Skin epidermis (tissue), 12 donors: Measurements from ENCODE around the gene VEZT.

Experiments
- H3K27ac ChIP-seq, 21 experiments: fragments of 200-600 bp; sonication (generic) in 11 of 21; one replicate each; pipeline ENCODE4 v1.5.0; 2020; ENCODE audit warnings: mild to moderate bottlenecking in 3 of 21, inconsistent platforms in 2 of 21, moderate library complexity in 2 of 21
- H3K4me3 ChIP-seq, 7 experiments: fragments of 200-600 bp; sonication (generic) in 2 of 7; one replicate each; pipeline ENCODE4 v1.5.0; 2020; ENCODE audit warnings: inconsistent platforms in 2 of 7, mild to moderate bottlenecking in 2 of 7, moderate library complexity in 1 of 7

Gene VEZT

DNA sequence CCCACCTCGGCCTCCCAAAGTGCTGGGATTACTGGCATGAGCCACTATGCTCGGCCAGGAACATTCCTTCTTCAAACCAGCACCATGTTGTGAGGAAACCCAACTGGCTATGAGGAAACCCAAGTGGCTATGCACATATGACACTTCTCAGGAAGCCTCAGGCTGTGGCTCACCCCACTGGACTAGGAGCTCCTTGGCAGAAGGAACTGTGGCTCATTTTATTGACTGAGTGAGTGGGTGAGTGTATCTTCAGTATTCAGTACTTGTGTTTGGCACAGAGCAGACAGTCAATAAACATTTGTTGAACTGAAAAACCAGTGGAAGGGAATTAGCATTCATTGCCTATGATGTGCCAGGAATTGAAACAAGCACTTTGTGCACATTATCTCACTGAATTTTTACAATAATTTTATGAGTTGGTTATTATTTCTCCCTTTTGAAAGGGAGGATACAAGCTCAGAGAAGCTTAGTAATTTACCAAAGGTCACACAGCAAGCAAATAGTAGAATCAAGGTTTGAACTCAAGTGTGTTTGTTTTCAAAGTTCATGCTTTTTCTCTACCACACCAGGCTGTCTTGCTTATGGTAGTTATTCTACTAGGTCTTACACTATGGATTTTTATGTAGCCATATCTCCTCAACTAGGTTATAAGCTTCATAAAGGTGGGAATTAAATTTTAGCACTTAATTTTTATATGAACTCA lies 121.6 kb downstream of the VEZT start:
- H3K4me3 ChIP-seq: no peak overlapping the region
- H3K27ac ChIP-seq: no peak overlapping the region

- Histone ChIP-seq H3K27ac (no peak overlapping the region), H3K4me3 (no peak overlapping the region)
Measured at GRCh38 chr12:95342008-95342407, 124.4 kb downstream of the VEZT start.

DNA sequence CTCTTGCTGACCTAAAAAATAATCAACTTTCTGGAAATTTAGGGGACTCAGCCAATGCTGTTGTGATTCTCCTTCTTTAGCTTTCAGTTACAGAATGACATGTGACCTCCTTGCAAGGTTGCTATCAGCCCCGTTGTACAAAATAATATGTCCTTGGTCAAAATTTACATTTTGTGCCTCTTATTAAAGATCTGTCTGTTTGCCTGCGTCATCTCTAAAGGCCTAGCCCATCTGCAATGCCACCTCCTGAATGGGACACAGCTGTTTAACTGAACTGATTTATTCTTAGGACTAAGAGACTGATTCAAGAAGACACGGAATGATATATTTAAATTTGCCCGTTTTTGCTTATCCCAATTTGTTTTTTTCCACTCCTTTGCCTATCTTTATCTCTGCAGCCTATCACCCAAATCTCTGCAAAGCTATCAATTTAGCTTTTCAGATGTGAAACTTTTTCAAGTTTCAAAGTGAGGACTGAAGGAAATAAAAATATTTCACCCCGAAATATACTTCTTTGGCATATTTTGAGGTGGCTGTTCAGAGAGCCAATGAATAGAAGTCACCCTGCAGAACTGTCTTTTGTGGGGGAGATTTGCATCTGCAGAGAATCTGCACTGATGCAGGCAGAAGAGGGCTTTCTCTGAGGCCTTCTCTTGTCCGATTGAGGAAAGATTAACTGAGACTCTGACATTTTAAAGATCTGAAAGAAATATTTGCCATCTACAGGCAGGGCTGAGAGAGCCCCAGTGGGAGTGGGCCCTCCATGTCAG lies 126.0 kb downstream of the VEZT start:
- H3K4me3 ChIP-seq: no peak overlapping the region

GRCh38 chr12:95349291-95349690 lies 131.7 kb downstream of the VEZT start:
- H3K27ac ChIP-seq: no peak overlapping the region
- no peak overlapping the region for H3K4me3 ChIP-seq

More for the DNA sequence above, 126.0 kb downstream of the VEZT start:
- no peak overlapping the region for H3K27ac ChIP-seq

- Histone ChIP-seq H3K27ac (no peak overlapping the region), H3K4me3 (no peak overlapping the region)
Measured at GRCh38 chr12:95351748-95352147, 134.1 kb downstream of the VEZT start.
